Vagina (tissue), 2 donors: ENCODE results near the gene POLR1D. TPM values are rescaled to one million over a fixed set of nuclear protein-coding genes. Genes with fewer than 3 reads are reported as not detected.

Experiments used
- DNase-seq, 2 donors: peaks; one replicate each; pipeline ENCODE4 v3.0.0-alpha.2; 2017; ENCODE audit errors: extremely low spot score in 2 of 2
- H3K27ac ChIP-seq: fragments of 200-600 bp; sonication (generic); one replicate; pipeline ENCODE4 v1.5.1; 2019
- H3K27me3 ChIP-seq: fragments of 200-600 bp; sonication (generic); one replicate; pipeline ENCODE4 v1.5.1; 2019
- H3K36me3 ChIP-seq, 2 donors: fragments of 200-600 bp; sonication (generic); one replicate each; pipeline ENCODE4 v1.5.1; 2017 to 2019
- H3K4me1 ChIP-seq: fragments of 200-600 bp; sonication (generic); one replicate; pipeline ENCODE4 v1.5.1; 2019
- H3K4me3 ChIP-seq, 2 donors: fragments of 200-600 bp; sonication (generic); 1 replicate in 1 of 2; 2 replicates in 1 of 2; pipeline ENCODE4 v1.5.1; 2016 to 2019
- H3K9me3 ChIP-seq: fragments of 200-600 bp; sonication (generic); one replicate; pipeline ENCODE4 v1.5.1; 2019
- CTCF ChIP-seq, 3 experiments: fragments of 450-650 bp in 2 of 3; fragments of 200-600 bp in 1 of 3; sonication (generic) in 1 of 3; IDR thresholded peaks; one replicate each; pipeline ENCODE4 v1.5.1; 2017 to 2019; ENCODE audit warnings: antibody characterized with exemption in 3 of 3, mild to moderate bottlenecking in 2 of 3, moderate library complexity in 2 of 3
- POLR2A ChIP-seq, 2 donors: fragments of 450-650 bp; IDR thresholded peaks; one replicate each; pipeline ENCODE4 v1.6.1; 2017; ENCODE audit warnings: antibody characterized with exemption in 2 of 2, mild to moderate bottlenecking in 2 of 2, moderate library complexity in 2 of 2
- POLR2AphosphoS5 ChIP-seq, 2 donors: sonication (generic); formaldehyde crosslinking; IDR thresholded peaks; one replicate each; pipeline ENCODE4 v1.9.0; 2017; ENCODE audit warnings: antibody characterized with exemption in 2 of 2, mild to moderate bottlenecking in 2 of 2, low read depth in 1 of 2; ENCODE audit not compliant: insufficient read depth in 1 of 2
- intact Hi-C: fragments of 100-400 bp; cut with DNase I; formaldehyde crosslinking; loops from one replicate; pipeline ENCODE4 v1.15.1; 2023
- total RNA-seq: library from RNA; depleted of rRNA; stranded (reverse); fragments of >200 nt; gene quantifications from one replicate; pipeline ENCODE4 v1.2.3, GENCODE V29; 2016

Gene POLR1D
- total RNA-seq, 1 donor from 2014 or later, result 74.2 TPM

- H3K27ac ChIP-seq, result no peak overlapping the region
- no peak overlapping the region for H3K4me3 ChIP-seq
- intact Hi-C loops, result no loop called here
- H3K4me1 ChIP-seq, result peaks cover 42% of the 10 kb centered on the region
- no peaks in the 10 kb centered on the region for H3K9me3 ChIP-seq
- H3K27me3 ChIP-seq, result no peaks in the 10 kb centered on the region
- no peak for DNase-seq
- peaks cover 0 to 4% of the 10 kb centered on the region in 2 donors for H3K36me3 ChIP-seq
- no peak for TF ChIP-seq POLR2AphosphoS5 (IDR thresholded peaks at IDR 0.05; ENCODE audit: insufficient read depth in 1 of 2, low read depth in 1 of 2)
- no peak for TF ChIP-seq CTCF (IDR thresholded peaks at IDR 0.05)
- no peak for TF ChIP-seq POLR2A (IDR thresholded peaks at IDR 0.05)
Measured at GRCh38 chr13:27657724-27658123, 36.0 kb downstream of the POLR1D start.

GRCh38 chr13:27658546-27658945, 36.9 kb downstream of the POLR1D start:
- intact Hi-C loops, result no loop called here
- no peak for TF ChIP-seq POLR2AphosphoS5 (IDR thresholded peaks at IDR 0.05; ENCODE audit: insufficient read depth in 1 of 2, low read depth in 1 of 2)
- TF ChIP-seq POLR2A (IDR thresholded peaks at IDR 0.05), result no peak
- TF ChIP-seq CTCF (IDR thresholded peaks at IDR 0.05), result no peak
- Histone ChIP-seq H3K4me1 (peaks cover 42% of the 10 kb centered on the region), H3K9me3 (no peaks in the 10 kb centered on the region), H3K4me3 (no peak overlapping the region), H3K27me3 (no peaks in the 10 kb centered on the region), H3K36me3 (peaks cover 0 to 4% of the 10 kb centered on the region in 2 donors), H3K27ac (no peak overlapping the region)
- DNase-seq, result no peak

- TF ChIP-seq POLR2A (IDR thresholded peaks at IDR 0.05), result no peak
- H3K27ac ChIP-seq, result no peak overlapping the region
- H3K27me3 ChIP-seq, result no peaks in the 10 kb centered on the region
- H3K9me3 ChIP-seq, result no peaks in the 10 kb centered on the region
- intact Hi-C loops, result no loop called here
- no peak for DNase-seq
- peaks cover 0 to 4% of the 10 kb centered on the region in 2 donors for H3K36me3 ChIP-seq
- H3K4me1 ChIP-seq, result peaks cover 38% of the 10 kb centered on the region
- H3K4me3 ChIP-seq, result no peak overlapping the region
Measured at GRCh38 chr13:27659145-27659865, 37.6 kb downstream of the POLR1D start.

GRCh38 chr13:27660511-27660910, 38.8 kb downstream of the POLR1D start:
- Histone ChIP-seq H3K27me3 (no peaks in the 10 kb centered on the region), H3K4me1 (peaks cover 28% of the 10 kb centered on the region), H3K4me3 (no peak overlapping the region), H3K9me3 (no peaks in the 10 kb centered on the region), H3K36me3 (peaks cover 0 to 6% of the 10 kb centered on the region in 2 donors), H3K27ac (no peak overlapping the region)
- intact Hi-C loops, result no loop called here
- no peak for TF ChIP-seq CTCF (IDR thresholded peaks at IDR 0.05)
- TF ChIP-seq POLR2AphosphoS5 (IDR thresholded peaks at IDR 0.05; ENCODE audit: insufficient read depth in 1 of 2, low read depth in 1 of 2), result no peak
- TF ChIP-seq POLR2A (IDR thresholded peaks at IDR 0.05), result no peak
- no peak for DNase-seq

GRCh38 chr13:27661017-27661416, 39.3 kb downstream of the POLR1D start:
- no peaks in the 10 kb centered on the region for H3K27me3 ChIP-seq
- no peak for DNase-seq
- no peak overlapping the region for H3K27ac ChIP-seq
- H3K36me3 ChIP-seq, result peaks cover 0 to 11% of the 10 kb centered on the region in 2 donors
- TF ChIP-seq POLR2AphosphoS5 (IDR thresholded peaks at IDR 0.05; ENCODE audit: insufficient read depth in 1 of 2, low read depth in 1 of 2) (no peak), CTCF (IDR thresholded peaks at IDR 0.05) (no peak), POLR2A (IDR thresholded peaks at IDR 0.05) (no peak)
- no peaks in the 10 kb centered on the region for H3K9me3 ChIP-seq
- no peak overlapping the region for H3K4me3 ChIP-seq
- H3K4me1 ChIP-seq, result peaks cover 28% of the 10 kb centered on the region
- intact Hi-C loops, result no loop called here
